Mammary epithelial cell (primary cell): ENCODE results near the gene CHKA.

Source experiments
- EZH2 ChIP-seq: IDR thresholded peaks from 2 replicates; pipeline ENCODE4 v1.6.1; 2012; ENCODE audit warnings: low read length, inconsistent platforms, borderline replicate concordance
- TF ChIP-seq, protein P1 (sequence below), 2 donors: IDR thresholded peaks in 1 of 2; conservative IDR thresholded peaks in 1 of 2; 2 replicates each; pipeline ENCODE4 v1.5.1; 2011 to 2012; ENCODE audit warnings: inconsistent platforms in 2 of 2, low read length in 2 of 2, mild to moderate bottlenecking in 2 of 2, control low read depth in 1 of 2, low read depth in 1 of 2; ENCODE audit not compliant: insufficient read depth in 1 of 2; ENCODE audit errors: extremely low read depth in 1 of 2

- TF ChIP-seq, protein P1, sequence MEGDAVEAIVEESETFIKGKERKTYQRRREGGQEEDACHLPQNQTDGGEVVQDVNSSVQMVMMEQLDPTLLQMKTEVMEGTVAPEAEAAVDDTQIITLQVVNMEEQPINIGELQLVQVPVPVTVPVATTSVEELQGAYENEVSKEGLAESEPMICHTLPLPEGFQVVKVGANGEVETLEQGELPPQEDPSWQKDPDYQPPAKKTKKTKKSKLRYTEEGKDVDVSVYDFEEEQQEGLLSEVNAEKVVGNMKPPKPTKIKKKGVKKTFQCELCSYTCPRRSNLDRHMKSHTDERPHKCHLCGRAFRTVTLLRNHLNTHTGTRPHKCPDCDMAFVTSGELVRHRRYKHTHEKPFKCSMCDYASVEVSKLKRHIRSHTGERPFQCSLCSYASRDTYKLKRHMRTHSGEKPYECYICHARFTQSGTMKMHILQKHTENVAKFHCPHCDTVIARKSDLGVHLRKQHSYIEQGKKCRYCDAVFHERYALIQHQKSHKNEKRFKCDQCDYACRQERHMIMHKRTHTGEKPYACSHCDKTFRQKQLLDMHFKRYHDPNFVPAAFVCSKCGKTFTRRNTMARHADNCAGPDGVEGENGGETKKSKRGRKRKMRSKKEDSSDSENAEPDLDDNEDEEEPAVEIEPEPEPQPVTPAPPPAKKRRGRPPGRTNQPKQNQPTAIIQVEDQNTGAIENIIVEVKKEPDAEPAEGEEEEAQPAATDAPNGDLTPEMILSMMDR (conservative IDR thresholded peaks at IDR 0.05 in 1 of 2, IDR thresholded peaks at IDR 0.05 in 1 of 2; ENCODE audit: extremely low read depth in 1 of 2, insufficient read depth in 1 of 2, low read depth in 1 of 2, low read length in 2 of 2), result no peak
- no peak for TF ChIP-seq EZH2
Observed at GRCh38 chr11:68136866-68137265, 15.7 kb upstream of the CHKA start.
